Esophagus squamous epithelium (tissue), 5 donors: ENCODE measurements around the gene KLHL21. TPM values are rescaled to one million over a fixed set of nuclear protein-coding genes. Genes with fewer than 3 reads are reported as not detected.

Experiments
- DNase-seq: peaks from one replicate; lab custom pipeline; 2025; lab: John Stamatoyannopoulos, UW
- H3K27ac ChIP-seq, 4 donors: fragments of 200-600 bp; sonication (generic); one replicate each; pipeline ENCODE4 v1.5.1; 2016 to 2019; ENCODE audit warnings: mild to moderate bottlenecking in 1 of 4
- H3K27me3 ChIP-seq, 4 donors: fragments of 200-600 bp; sonication (generic); 1 replicate in 3 of 4; 2 replicates in 1 of 4; pipeline versions ENCODE4 v1.5.1 to v1.6.0; 2017 to 2021; ENCODE audit warnings: antibody characterized with exemption in 1 of 4
- H3K36me3 ChIP-seq, 3 donors: fragments of 200-600 bp; sonication (generic); one replicate each; pipeline ENCODE4 v1.5.1; 2016 to 2019
- H3K4me1 ChIP-seq, 3 donors: fragments of 200-600 bp; sonication (generic); one replicate each; pipeline ENCODE4 v1.5.1; 2017 to 2019
- H3K4me3 ChIP-seq, 4 donors: fragments of 200-600 bp; sonication (generic); 1 replicate in 3 of 4; 2 replicates in 1 of 4; pipeline ENCODE4 v1.5.1; 2016 to 2019; ENCODE audit warnings: mild to moderate bottlenecking in 2 of 4, moderate library complexity in 1 of 4
- H3K9me3 ChIP-seq, 3 donors: fragments of 200-600 bp; sonication (generic); one replicate each; pipeline ENCODE4 v1.5.1; 2016 to 2019
- POLR2A ChIP-seq, 4 donors: fragments of 450-650 bp; IDR thresholded peaks; one replicate each; pipeline ENCODE4 v1.6.1; 2017; ENCODE audit warnings: antibody characterized with exemption in 4 of 4, mild to moderate bottlenecking in 4 of 4, moderate library complexity in 3 of 4
- WGBS, 2 donors: methylation state at CpG; one replicate each; pipeline ENCODE4 v1.1.5; 2018; 5-methylcytosine and 5-hydroxymethylcytosine counted together
- intact Hi-C: fragments of 100-400 bp; cut with DNase I; formaldehyde crosslinking; loops from one replicate; pipeline ENCODE4 v1.15.0; 2022
- total RNA-seq, 4 donors: library from RNA; depleted of rRNA; stranded (reverse); fragments of >200 nt; gene quantifications; one replicate each; pipeline ENCODE4 v1.1.0, GENCODE V29; 2016
- TF ChIP-seq, protein P1 (sequence below), 6 experiments: fragments of 450-650 bp in 4 of 6; fragments of 200-600 bp in 2 of 6; sonication (generic) in 2 of 6; IDR thresholded peaks; one replicate each; pipeline ENCODE4 v1.5.1; 2016 to 2019; ENCODE audit warnings: antibody characterized with exemption in 6 of 6, mild to moderate bottlenecking in 4 of 6, moderate library complexity in 4 of 6
- donor health status: DM: yes; HTN: yes; CAD: no.

The KLHL21 gene
- total RNA-seq, 4 donors from 2014 or later: 45.9 to 68.1 (median 55.1) TPM

DNA sequence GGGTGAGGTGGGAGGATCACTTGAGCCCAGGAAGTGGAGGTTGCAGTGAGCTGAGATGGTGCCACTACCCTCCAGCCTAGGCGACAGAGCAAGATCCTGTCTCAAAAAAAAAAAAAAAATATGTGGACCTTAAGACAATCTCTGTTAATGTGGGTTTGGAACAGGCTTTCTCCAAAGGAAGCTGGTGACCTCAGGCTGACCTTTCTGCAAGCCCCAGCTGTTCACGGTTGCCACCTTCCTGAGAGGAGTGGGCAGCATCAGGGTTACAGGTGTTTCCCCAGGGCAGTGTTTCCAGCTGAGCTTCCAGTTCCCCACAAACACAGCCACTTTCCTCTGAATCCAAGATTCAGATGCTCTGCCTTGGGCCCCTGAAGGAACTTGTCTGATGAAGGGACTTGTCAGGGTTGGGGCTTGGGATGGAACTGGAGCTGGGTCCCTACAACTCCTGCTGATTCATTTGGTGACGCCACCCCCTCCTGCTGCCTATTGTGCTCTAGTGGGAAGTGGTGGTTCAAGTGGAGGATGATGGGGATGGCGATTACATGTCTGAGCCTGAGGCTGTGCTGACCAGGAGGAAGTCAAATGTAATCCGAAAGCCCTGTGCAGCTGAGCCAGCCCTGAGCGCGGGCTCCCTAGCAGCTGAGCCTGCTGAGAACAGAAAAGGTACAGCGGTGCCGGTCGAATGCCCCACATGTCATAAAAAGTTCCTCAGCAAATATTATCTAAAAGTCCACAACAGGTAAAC, 20.9 kb downstream of the KLHL21 start:
- Histone ChIP-seq H3K36me3 (peaks cover 0 to 17% (median 0%) of the 10 kb centered on the region in 3 donors), H3K27ac (peak overlapping the region; percentile 20 to 99 (median 98)), H3K4me1 (peaks cover 25 to 72% (median 33%) of the 10 kb centered on the region in 3 donors), H3K4me3 (peak overlapping the region in 1 of 4 donors; percentile 99), H3K27me3 (no peaks in the 10 kb centered on the region), H3K9me3 (no peaks in the 10 kb centered on the region)
- TF ChIP-seq, protein P1, sequence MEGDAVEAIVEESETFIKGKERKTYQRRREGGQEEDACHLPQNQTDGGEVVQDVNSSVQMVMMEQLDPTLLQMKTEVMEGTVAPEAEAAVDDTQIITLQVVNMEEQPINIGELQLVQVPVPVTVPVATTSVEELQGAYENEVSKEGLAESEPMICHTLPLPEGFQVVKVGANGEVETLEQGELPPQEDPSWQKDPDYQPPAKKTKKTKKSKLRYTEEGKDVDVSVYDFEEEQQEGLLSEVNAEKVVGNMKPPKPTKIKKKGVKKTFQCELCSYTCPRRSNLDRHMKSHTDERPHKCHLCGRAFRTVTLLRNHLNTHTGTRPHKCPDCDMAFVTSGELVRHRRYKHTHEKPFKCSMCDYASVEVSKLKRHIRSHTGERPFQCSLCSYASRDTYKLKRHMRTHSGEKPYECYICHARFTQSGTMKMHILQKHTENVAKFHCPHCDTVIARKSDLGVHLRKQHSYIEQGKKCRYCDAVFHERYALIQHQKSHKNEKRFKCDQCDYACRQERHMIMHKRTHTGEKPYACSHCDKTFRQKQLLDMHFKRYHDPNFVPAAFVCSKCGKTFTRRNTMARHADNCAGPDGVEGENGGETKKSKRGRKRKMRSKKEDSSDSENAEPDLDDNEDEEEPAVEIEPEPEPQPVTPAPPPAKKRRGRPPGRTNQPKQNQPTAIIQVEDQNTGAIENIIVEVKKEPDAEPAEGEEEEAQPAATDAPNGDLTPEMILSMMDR (IDR thresholded peaks at IDR 0.05): no peak
- TF ChIP-seq POLR2A (IDR thresholded peaks at IDR 0.05): no peak
- no peak for DNase-seq
- WGBS, 2 donors: 65 to 73% methylated on average over 9 to 10 of the region's 10 CpGs
- intact Hi-C loops: no loop called here

DNA sequence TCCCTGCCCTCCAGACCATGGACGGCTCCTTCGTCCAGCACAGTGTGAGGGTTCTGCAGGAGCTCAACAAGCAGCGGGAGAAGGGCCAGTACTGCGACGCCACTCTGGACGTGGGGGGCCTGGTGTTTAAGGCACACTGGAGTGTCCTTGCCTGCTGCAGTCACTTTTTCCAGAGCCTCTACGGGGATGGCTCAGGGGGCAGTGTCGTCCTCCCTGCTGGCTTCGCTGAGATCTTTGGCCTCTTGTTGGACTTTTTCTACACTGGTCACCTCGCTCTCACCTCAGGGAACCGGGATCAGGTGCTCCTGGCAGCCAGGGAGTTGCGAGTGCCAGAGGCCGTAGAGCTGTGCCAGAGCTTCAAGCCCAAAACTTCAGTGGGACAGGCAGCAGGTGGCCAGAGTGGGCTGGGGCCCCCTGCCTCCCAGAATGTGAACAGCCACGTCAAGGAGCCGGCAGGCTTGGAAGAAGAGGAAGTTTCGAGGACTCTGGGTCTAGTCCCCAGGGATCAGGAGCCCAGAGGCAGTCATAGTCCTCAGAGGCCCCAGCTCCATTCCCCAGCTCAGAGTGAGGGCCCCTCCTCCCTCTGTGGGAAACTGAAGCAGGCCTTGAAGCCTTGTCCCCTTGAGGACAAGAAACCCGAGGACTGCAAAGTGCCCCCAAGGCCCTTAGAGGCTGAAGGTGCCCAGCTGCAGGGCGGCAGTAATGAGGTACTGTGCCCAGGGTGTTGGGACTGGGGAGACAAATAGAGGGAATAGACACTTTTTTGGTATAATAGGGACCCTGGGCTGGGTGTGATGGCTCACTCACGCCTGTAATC, 21.9 kb downstream of the KLHL21 start:
- H3K4me1 ChIP-seq: peaks cover 20 to 62% (median 27%) of the 10 kb centered on the region in 3 donors
- TF ChIP-seq, protein P1 (IDR thresholded peaks at IDR 0.05): no peak
- TF ChIP-seq POLR2A (IDR thresholded peaks at IDR 0.05): no peak
- H3K36me3 ChIP-seq: peaks cover 0 to 10% (median 0%) of the 10 kb centered on the region in 3 donors
- intact Hi-C loops: no loop called here
- H3K4me3 ChIP-seq: peak overlapping the region; percentile 79 to 99 (median 88)
- H3K9me3 ChIP-seq: no peaks in the 10 kb centered on the region
- DNase-seq: no peak
- no peaks in the 10 kb centered on the region for H3K27me3 ChIP-seq
- peak overlapping the region; percentile 96 to 99 (median 98) for H3K27ac ChIP-seq
- 19 to 40% methylated on average over 4 to 8 of the region's 19 CpGs for WGBS, 2 donors

DNA sequence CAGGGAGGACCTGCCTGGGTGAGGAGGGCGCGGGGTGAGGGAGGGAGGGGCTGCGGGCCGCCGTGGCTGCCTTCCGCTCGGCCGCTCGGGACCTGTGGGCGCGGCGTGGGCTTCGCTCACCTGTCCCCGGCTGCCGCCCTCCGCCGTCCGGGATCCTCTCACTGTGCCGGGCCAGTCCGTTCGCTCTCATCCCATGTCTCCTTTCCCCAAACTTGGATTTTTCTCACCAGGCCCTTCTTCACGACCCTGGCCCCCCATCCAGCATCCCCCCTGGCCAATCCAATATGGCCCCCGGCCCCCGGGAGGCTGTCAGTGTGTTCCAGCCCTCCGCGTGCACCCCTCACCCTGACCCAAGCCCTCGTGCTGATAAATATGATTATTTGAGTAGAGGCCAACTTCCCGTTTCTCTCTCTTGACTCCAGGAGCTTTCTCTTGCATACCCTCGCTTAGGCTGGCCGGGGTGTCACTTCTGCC, 22.5 kb downstream of the KLHL21 start:
- 0 to 2% methylated on average over 9 to 20 of the region's 30 CpGs for WGBS, 2 donors
- H3K27me3 ChIP-seq: no peaks in the 10 kb centered on the region
- TF ChIP-seq, protein P1 (IDR thresholded peaks at IDR 0.05): no peak
- no peak for TF ChIP-seq POLR2A (IDR thresholded peaks at IDR 0.05)
- peaks cover 0 to 10% (median 0%) of the 10 kb centered on the region in 3 donors for H3K36me3 ChIP-seq
- peak overlapping the region; percentile 96 to 99 (median 98) for H3K27ac ChIP-seq
- H3K4me3 ChIP-seq: peak overlapping the region; percentile 79 to 99 (median 88)
- H3K9me3 ChIP-seq: no peaks in the 10 kb centered on the region
- DNase-seq: no peak
- intact Hi-C loops: no loop called here
- H3K4me1 ChIP-seq: peaks cover 20 to 56% (median 27%) of the 10 kb centered on the region in 3 donors

DNA sequence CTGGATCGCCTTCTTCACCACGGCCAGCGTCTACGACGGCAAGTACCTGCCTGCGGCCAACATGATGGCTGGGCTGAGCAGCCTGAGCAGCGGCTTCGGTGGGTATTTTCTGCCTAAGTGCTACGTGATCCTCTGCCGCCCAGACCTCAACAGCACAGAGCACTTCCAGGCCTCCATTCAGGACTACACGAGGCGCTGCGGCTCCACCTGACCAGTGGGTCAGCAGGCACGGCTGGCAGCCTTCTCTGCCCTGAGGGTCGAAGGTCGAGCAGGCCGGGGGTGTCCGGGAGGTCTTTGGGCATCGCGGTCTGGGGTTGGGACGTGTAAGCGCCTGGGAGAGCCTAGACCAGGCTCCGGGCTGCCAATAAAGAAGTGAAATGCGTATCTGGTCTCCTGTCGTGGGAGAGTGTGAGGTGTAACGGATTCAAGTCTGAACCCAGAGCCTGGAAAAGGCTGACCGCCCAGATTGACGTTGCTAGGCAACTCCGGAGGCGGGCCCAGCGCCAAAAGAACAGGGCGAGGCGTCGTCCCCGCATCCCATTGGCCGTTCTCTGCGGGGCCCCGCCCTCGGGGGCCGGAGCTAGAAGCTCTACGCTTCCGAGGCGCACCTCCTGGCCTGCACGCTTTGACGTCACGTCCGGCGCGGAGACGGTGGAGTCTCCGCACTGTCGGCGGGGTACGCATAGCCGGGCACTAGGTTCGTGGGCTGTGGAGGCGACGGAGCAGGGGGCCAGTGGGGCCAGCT, 23.1 kb downstream of the KLHL21 start, which contains the start of gene ZBTB48:
ZBTB48 (plus strand) TSS at position 621 of the 745 bp plus-strand sequence. CDS start 616 bp downstream, outside the sequence.
- Histone ChIP-seq H3K9me3 (no peaks in the 10 kb centered on the region), H3K4me1 (peaks cover 20 to 50% (median 27%) of the 10 kb centered on the region in 3 donors), H3K27me3 (no peaks in the 10 kb centered on the region), H3K4me3 (peak within 1 kb of the TSS; percentile 79 to 99 (median 88)), H3K27ac (peak within 1 kb of the TSS; percentile 96 to 99 (median 98)), H3K36me3 (peaks cover 0 to 10% (median 0%) of the 10 kb centered on the region in 3 donors)
- intact Hi-C loops: no loop called here
- WGBS, 2 donors: 22% methylated on average over 12 of the region's 58 CpGs; no CpG with 5 or more reads in 1 of the 2 donors
- DNase-seq: peak; percentile 87
- TF ChIP-seq, protein P1 (IDR thresholded peaks at IDR 0.05): no peak
- peak in 3 of 4 donors; percentile 90 to 98 (median 97) for TF ChIP-seq POLR2A (IDR thresholded peaks at IDR 0.05)
